Neural cell (in vitro differentiated cells): ENCODE measurements around the gene NFIA. TPM values are rescaled to one million over a fixed set of nuclear protein-coding genes. Genes with fewer than 3 reads are reported as not detected.

Experiments
- H2AFZ ChIP-seq: fragments of 200-600, 300-800 bp; sonication (generic), shearing (Covaris generic); 2 replicates; pipeline ENCODE4 v1.6.0; 2014; ENCODE audit warnings: low read depth, mild to moderate bottlenecking, antibody characterized with exemption, low read length, moderate library complexity
- H3F3A ChIP-seq: fragments of 200-600 bp; shearing (Covaris generic); 2 replicates; pipeline ENCODE4 v1.6.1; 2016; ENCODE audit warnings: mild to moderate bottlenecking, moderate library complexity, mixed read lengths, antibody characterized with exemption, low read length; ENCODE audit not compliant: insufficient read depth, poor library complexity, severe bottlenecking
- H3K27ac ChIP-seq: fragments of 200-600, 300-800 bp; sonication (generic), shearing (Covaris generic); 2 replicates; pipeline ENCODE4 v1.5.1; 2014; ENCODE audit warnings: mild to moderate bottlenecking, low read length, moderate library complexity
- H3K27me3 ChIP-seq: fragments of 300-800, 200-600 bp; sonication (generic), shearing (Covaris generic); 2 replicates; pipeline ENCODE4 v1.6.0; 2014; ENCODE audit warnings: mild to moderate bottlenecking, low read depth, low read length, moderate library complexity; ENCODE audit not compliant: insufficient read depth
- H3K36me3 ChIP-seq: fragments of 300-800, 200-600 bp; sonication (generic), shearing (Covaris generic); 2 replicates; pipeline ENCODE4 v1.5.1; 2014; ENCODE audit warnings: mild to moderate bottlenecking, antibody characterized with exemption, low read length, moderate library complexity; ENCODE audit not compliant: insufficient read depth
- H3K4me2 ChIP-seq: fragments of 300-800, 200-600 bp; sonication (generic), shearing (Covaris generic); 2 replicates; pipeline ENCODE4 v1.6.0; 2014; ENCODE audit warnings: mild to moderate bottlenecking, low read length
- H3K4me3 ChIP-seq: fragments of 300-800, 200-600 bp; sonication (generic), shearing (Covaris generic); 2 replicates; pipeline ENCODE4 v1.5.1; 2014; ENCODE audit warnings: mild to moderate bottlenecking, low read length, moderate library complexity
- H3K79me2 ChIP-seq: fragments of 200-600 bp; shearing (Covaris generic); replicated peaks from 2 replicates; pipeline ENCODE4 v1.6.0; 2014; ENCODE audit warnings: mild to moderate bottlenecking, low read length, moderate library complexity; ENCODE audit not compliant: insufficient read depth
- H3K9ac ChIP-seq: fragments of 300-800, 200-600 bp; sonication (generic), shearing (Covaris generic); 2 replicates; pipeline ENCODE4 v1.6.1; 2016; ENCODE audit warnings: mild to moderate bottlenecking, low read length, mixed read lengths
- H3K9me2 ChIP-seq: fragments of 200-600 bp; shearing (Covaris generic); 2 replicates; pipeline ENCODE4 v1.6.1; 2016; ENCODE audit warnings: mild to moderate bottlenecking, low read length, mixed read lengths; ENCODE audit not compliant: insufficient read depth
- H3K9me3 ChIP-seq: fragments of 200-600, 300-800 bp; sonication (generic), shearing (Covaris generic); 2 replicates; pipeline ENCODE4 v1.6.1; 2016; ENCODE audit warnings: mild to moderate bottlenecking, mixed run types, low read length, moderate library complexity, mixed read lengths
- H4K20me1 ChIP-seq: fragments of 200-600 bp; shearing (Covaris generic); 2 replicates; pipeline ENCODE4 v1.6.1; 2016; ENCODE audit warnings: mild to moderate bottlenecking, mixed run types; ENCODE audit not compliant: insufficient read depth
- CTCF ChIP-seq: fragments of 450-650 bp; IDR thresholded peaks from 2 replicates; pipeline ENCODE4 v1.5.1; 2014; ENCODE audit warnings: antibody characterized with exemption, mild to moderate bottlenecking, moderate library complexity; ENCODE audit not compliant: poor library complexity, severe bottlenecking
- EP300 ChIP-seq: fragments of 450-650 bp; conservative IDR thresholded peaks from 2 replicates; pipeline ENCODE4 v1.6.1; 2014; ENCODE audit warnings: antibody characterized with exemption, mild to moderate bottlenecking, moderate library complexity; ENCODE audit not compliant: poor library complexity, severe bottlenecking
- EZH2 ChIP-seq: fragments of 200-600, 300-800 bp; shearing (Covaris generic), sonication (generic); IDR thresholded peaks from 2 replicates; pipeline ENCODE4 v1.6.1; 2014; ENCODE audit warnings: antibody characterized with exemption, low read length, borderline replicate concordance, mild to moderate bottlenecking; ENCODE audit not compliant: insufficient read depth, poor library complexity, severe bottlenecking
- MXI1 ChIP-seq: fragments of 450-650 bp; conservative IDR thresholded peaks from 2 replicates; pipeline ENCODE4 v1.6.1; 2014; ENCODE audit warnings: antibody characterized with exemption, mild to moderate bottlenecking; ENCODE audit not compliant: poor library complexity, severe bottlenecking
- POLR2AphosphoS5 ChIP-seq: IDR thresholded peaks from 2 replicates; pipeline ENCODE4 v1.6.1; 2012
- RAD21 ChIP-seq: fragments of 450-650 bp; conservative IDR thresholded peaks from 2 replicates; pipeline ENCODE4 v1.6.1; 2014; ENCODE audit warnings: antibody characterized with exemption, mild to moderate bottlenecking, moderate library complexity
- REST ChIP-seq: IDR thresholded peaks from 2 replicates; pipeline ENCODE4 v1.6.1; 2012; ENCODE audit warnings: borderline replicate concordance
- SMC3 ChIP-seq: fragments of 450-650 bp; conservative IDR thresholded peaks from 2 replicates; pipeline ENCODE4 v1.6.1; 2014; ENCODE audit warnings: antibody characterized with exemption, mild to moderate bottlenecking, moderate library complexity; ENCODE audit not compliant: poor library complexity
- TAF1 ChIP-seq: IDR thresholded peaks from 2 replicates; pipeline ENCODE4 v1.6.1; 2012; ENCODE audit warnings: low read depth
- polyA plus RNA-seq: library from polyadenylated mRNA; depleted of rRNA; stranded (reverse); fragments of >200 nt; gene quantifications from 2 replicates; pipeline ENCODE4 v1.2.3, GENCODE V29; 2014

Gene NFIA
- polyA plus RNA-seq, 1 donor from 2014 or later = 0.47 TPM

- no peak overlapping the region for H2AFZ ChIP-seq
Measured at GRCh38 chr1:61213245-61214011, 131.1 kb downstream of the NFIA start.

GRCh38 chr1:61215119-61215518, 132.8 kb downstream of the NFIA start:
- no peaks in the 10 kb centered on the region for H3K36me3 ChIP-seq
- no peak overlapping the region for H3K4me3 ChIP-seq
- no peaks in the 10 kb centered on the region for H4K20me1 ChIP-seq
- H2AFZ ChIP-seq = no peak overlapping the region
- TF ChIP-seq EZH2 (no peak), RAD21 (no peak), EP300 (no peak), MXI1 (no peak), CTCF (no peak)
- H3K9me3 ChIP-seq = no peaks in the 10 kb centered on the region
- H3K79me2 ChIP-seq = no peaks in the 10 kb centered on the region
- no peak overlapping the region for H3K9ac ChIP-seq
- H3K4me2 ChIP-seq = no peak overlapping the region
- H3K27me3 ChIP-seq = no peaks in the 10 kb centered on the region
- H3K9me2 ChIP-seq = no peaks in the 10 kb centered on the region
- no peaks in the 10 kb centered on the region for H3F3A ChIP-seq
- H3K27ac ChIP-seq = no peak overlapping the region

More at GRCh38 chr1:61213245-61214011, 131.1 kb downstream of the NFIA start:
- TF ChIP-seq SMC3 (no peak), EP300 (no peak), TAF1 (no peak), CTCF (no peak), RAD21 (no peak)
- Histone ChIP-seq H3K27ac (no peak overlapping the region), H3K9ac (no peak overlapping the region), H3K79me2 (no peaks in the 10 kb centered on the region), H3K4me3 (no peak overlapping the region), H3F3A (no peaks in the 10 kb centered on the region), H3K9me2 (no peaks in the 10 kb centered on the region), H3K27me3 (no peaks in the 10 kb centered on the region), H3K9me3 (no peaks in the 10 kb centered on the region), H4K20me1 (no peaks in the 10 kb centered on the region), H3K36me3 (no peaks in the 10 kb centered on the region), H3K4me2 (no peak overlapping the region)

- Histone ChIP-seq H3K4me2 (no peak overlapping the region), H3K27ac (no peak overlapping the region), H3K79me2 (no peaks in the 10 kb centered on the region), H3F3A (no peaks in the 10 kb centered on the region), H3K27me3 (no peaks in the 10 kb centered on the region), H4K20me1 (no peaks in the 10 kb centered on the region), H2AFZ (no peak overlapping the region), H3K36me3 (no peaks in the 10 kb centered on the region), H3K9ac (no peak overlapping the region), H3K4me3 (no peak overlapping the region), H3K9me2 (no peaks in the 10 kb centered on the region), H3K9me3 (no peaks in the 10 kb centered on the region)
- no peak for TF ChIP-seq POLR2AphosphoS5
- no peak for TF ChIP-seq EZH2
- TF ChIP-seq CTCF = no peak
- TF ChIP-seq SMC3 = no peak
- no peak for TF ChIP-seq MXI1
- no peak for TF ChIP-seq EP300
- TF ChIP-seq TAF1 = no peak
- TF ChIP-seq RAD21 = no peak
- no peak for TF ChIP-seq REST
Measured at GRCh38 chr1:61215676-61216289, 133.4 kb downstream of the NFIA start.
